OCI-LY1 (cell line): ENCODE data around the gene CEMIP2.
A peak's percentile ranks its signal among the peaks of the same experiment; 100 is the strongest.

Experiments
- H2AFZ ChIP-seq: fragments of 200-600 bp; sonication (generic), shearing (Covaris generic); 2 replicates; pipeline ENCODE4 v1.6.0; 2014; ENCODE audit warnings: antibody characterized with exemption, mild to moderate bottlenecking, low read length
- H3F3A ChIP-seq: fragments of 200-600 bp; sonication (generic), shearing (Covaris generic); 2 replicates; pipeline ENCODE4 v1.6.0; 2014; ENCODE audit warnings: mild to moderate bottlenecking, antibody characterized with exemption, low read length, moderate library complexity; ENCODE audit not compliant: insufficient read depth
- H3K27ac ChIP-seq: fragments of 200-600 bp; sonication (generic); 2 replicates; pipeline ENCODE4 v1.5.1; 2014; ENCODE audit warnings: low read length, mixed run types, mild to moderate bottlenecking, low read depth; ENCODE audit not compliant: poor library complexity, severe bottlenecking
- H3K27me3 ChIP-seq: fragments of 200-600 bp; sonication (generic); 2 replicates; pipeline ENCODE4 v1.6.0; 2014; ENCODE audit warnings: antibody characterized with exemption, mild to moderate bottlenecking, low read length, moderate library complexity; ENCODE audit not compliant: insufficient read depth
- H3K36me3 ChIP-seq: fragments of 200-600 bp; sonication (generic); 2 replicates; pipeline ENCODE4 v1.6.1; 2014; ENCODE audit warnings: mild to moderate bottlenecking, antibody characterized with exemption, low read length, moderate library complexity, mixed read lengths; ENCODE audit not compliant: insufficient read depth
- H3K4me1 ChIP-seq: fragments of 200-600 bp; sonication (generic); 2 replicates; pipeline ENCODE4 v1.5.1; 2014; ENCODE audit warnings: mild to moderate bottlenecking, low read length, moderate library complexity; ENCODE audit not compliant: insufficient read depth, severe bottlenecking
- H3K4me2 ChIP-seq: fragments of 200-600 bp; sonication (generic), shearing (Covaris generic); 2 replicates; pipeline ENCODE4 v1.6.1; 2014; ENCODE audit warnings: low read length
- H3K4me3 ChIP-seq: fragments of 200-600 bp; sonication (generic); 2 replicates; pipeline ENCODE4 v1.5.1; 2014; ENCODE audit warnings: low read length, low read depth, mild to moderate bottlenecking, mixed read lengths; ENCODE audit not compliant: poor library complexity, severe bottlenecking
- H3K79me2 ChIP-seq: fragments of 200-600 bp; shearing (Covaris generic); 2 replicates; pipeline ENCODE4 v1.6.1; 2016; ENCODE audit warnings: mixed run types, low read length, mixed read lengths; ENCODE audit not compliant: insufficient read depth
- H3K9ac ChIP-seq: fragments of 200-600 bp; sonication (generic), shearing (Covaris generic); 2 replicates; pipeline ENCODE4 v1.6.1; 2014; ENCODE audit warnings: mild to moderate bottlenecking, low read length, mixed read lengths
- H3K9me2 ChIP-seq: fragments of 200-600 bp; sonication (generic), shearing (Covaris generic); 2 replicates; pipeline ENCODE4 v1.6.1; 2014; ENCODE audit warnings: low read depth, mild to moderate bottlenecking, low read length, mixed read lengths
- H3K9me3 ChIP-seq: fragments of 200-600 bp; shearing (Covaris generic); 2 replicates; pipeline ENCODE4 v1.6.1; 2014; ENCODE audit warnings: low read length, mixed read lengths
- H4K20me1 ChIP-seq: fragments of 200-600 bp; sonication (generic), shearing (Covaris generic); 2 replicates; pipeline ENCODE4 v1.6.0; 2016; ENCODE audit warnings: mild to moderate bottlenecking, low read length; ENCODE audit not compliant: insufficient read depth
- EZH2 ChIP-seq: fragments of 200-600 bp; sonication (generic), shearing (Covaris generic); IDR thresholded peaks from 2 replicates; pipeline ENCODE4 v1.8.0; 2017; ENCODE audit warnings: borderline replicate concordance, mixed run types, mild to moderate bottlenecking, antibody characterized with exemption, low read length, moderate library complexity, mixed read lengths
- TF ChIP-seq, protein P1 (sequence below): fragments of 200-600 bp; sonication (generic), shearing (Covaris generic); IDR thresholded peaks from 2 replicates; pipeline ENCODE4 v1.5.1; 2017; ENCODE audit warnings: mild to moderate bottlenecking, antibody characterized with exemption, low read length, moderate library complexity, mixed read lengths

CEMIP2 gene

GRCh38 chr9:71767776-71768321 lies 464 bp downstream of the CEMIP2 start:
- Histone ChIP-seq H3K27ac (no peak overlapping the region), H3K9me2 (no peaks in the 10 kb centered on the region), H3K4me2 (peak overlapping the region; percentile 75), H3K9ac (no peak overlapping the region), H3K27me3 (no peaks in the 10 kb centered on the region), H3K79me2 (no peaks in the 10 kb centered on the region), H3F3A (no peaks in the 10 kb centered on the region), H2AFZ (no peak overlapping the region), H3K9me3 (no peaks in the 10 kb centered on the region), H3K4me3 (peak overlapping the region; percentile 69), H4K20me1 (no peaks in the 10 kb centered on the region), H3K36me3 (no peaks in the 10 kb centered on the region), H3K4me1 (peaks cover 12% of the 10 kb centered on the region)
- TF ChIP-seq EZH2: no peak
- TF ChIP-seq, protein P1, sequence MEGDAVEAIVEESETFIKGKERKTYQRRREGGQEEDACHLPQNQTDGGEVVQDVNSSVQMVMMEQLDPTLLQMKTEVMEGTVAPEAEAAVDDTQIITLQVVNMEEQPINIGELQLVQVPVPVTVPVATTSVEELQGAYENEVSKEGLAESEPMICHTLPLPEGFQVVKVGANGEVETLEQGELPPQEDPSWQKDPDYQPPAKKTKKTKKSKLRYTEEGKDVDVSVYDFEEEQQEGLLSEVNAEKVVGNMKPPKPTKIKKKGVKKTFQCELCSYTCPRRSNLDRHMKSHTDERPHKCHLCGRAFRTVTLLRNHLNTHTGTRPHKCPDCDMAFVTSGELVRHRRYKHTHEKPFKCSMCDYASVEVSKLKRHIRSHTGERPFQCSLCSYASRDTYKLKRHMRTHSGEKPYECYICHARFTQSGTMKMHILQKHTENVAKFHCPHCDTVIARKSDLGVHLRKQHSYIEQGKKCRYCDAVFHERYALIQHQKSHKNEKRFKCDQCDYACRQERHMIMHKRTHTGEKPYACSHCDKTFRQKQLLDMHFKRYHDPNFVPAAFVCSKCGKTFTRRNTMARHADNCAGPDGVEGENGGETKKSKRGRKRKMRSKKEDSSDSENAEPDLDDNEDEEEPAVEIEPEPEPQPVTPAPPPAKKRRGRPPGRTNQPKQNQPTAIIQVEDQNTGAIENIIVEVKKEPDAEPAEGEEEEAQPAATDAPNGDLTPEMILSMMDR: no peak

DNA sequence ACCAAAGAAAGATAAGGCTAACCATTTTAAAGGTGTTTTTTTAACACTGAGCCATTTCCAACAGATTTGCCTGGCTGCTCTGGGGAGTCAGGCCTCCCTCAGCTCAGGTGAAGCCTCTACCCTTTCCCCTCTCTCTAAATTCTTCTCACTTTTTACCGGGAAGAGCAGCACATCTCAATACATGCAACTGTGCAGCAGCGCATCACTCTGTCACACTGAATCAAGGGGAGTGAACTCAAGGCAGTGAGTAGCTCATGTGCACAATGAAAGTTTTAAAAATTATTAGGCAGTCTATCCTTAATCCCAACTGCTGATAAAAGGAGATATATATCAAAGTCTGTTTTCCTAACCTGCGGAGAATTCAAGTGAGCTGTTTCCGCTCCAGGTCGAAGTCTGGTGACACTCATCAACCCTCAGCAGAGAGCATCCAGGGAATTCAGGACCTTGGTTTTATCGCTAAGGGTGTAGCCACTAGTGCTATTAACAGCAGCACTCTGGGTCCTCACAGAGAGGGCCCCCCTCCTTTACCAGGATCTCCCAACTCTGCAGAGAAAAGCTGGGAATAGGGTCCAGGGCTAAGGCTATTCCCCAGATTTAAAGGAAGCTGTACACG lies 1.0 kb downstream of the CEMIP2 start:
- no peaks in the 10 kb centered on the region for H3K9me3 ChIP-seq
- no peaks in the 10 kb centered on the region for H3F3A ChIP-seq
- no peaks in the 10 kb centered on the region for H3K79me2 ChIP-seq
- no peak overlapping the region for H3K4me3 ChIP-seq
- H3K36me3 ChIP-seq: no peaks in the 10 kb centered on the region
- no peak overlapping the region for H3K9ac ChIP-seq
- no peak for TF ChIP-seq EZH2
- TF ChIP-seq, protein P1: no peak
- H2AFZ ChIP-seq: no peak overlapping the region
- H3K4me2 ChIP-seq: no peak overlapping the region
- no peaks in the 10 kb centered on the region for H3K27me3 ChIP-seq
- H3K9me2 ChIP-seq: no peaks in the 10 kb centered on the region
- H4K20me1 ChIP-seq: no peaks in the 10 kb centered on the region
- peaks cover 12% of the 10 kb centered on the region for H3K4me1 ChIP-seq
- no peak overlapping the region for H3K27ac ChIP-seq

DNA sequence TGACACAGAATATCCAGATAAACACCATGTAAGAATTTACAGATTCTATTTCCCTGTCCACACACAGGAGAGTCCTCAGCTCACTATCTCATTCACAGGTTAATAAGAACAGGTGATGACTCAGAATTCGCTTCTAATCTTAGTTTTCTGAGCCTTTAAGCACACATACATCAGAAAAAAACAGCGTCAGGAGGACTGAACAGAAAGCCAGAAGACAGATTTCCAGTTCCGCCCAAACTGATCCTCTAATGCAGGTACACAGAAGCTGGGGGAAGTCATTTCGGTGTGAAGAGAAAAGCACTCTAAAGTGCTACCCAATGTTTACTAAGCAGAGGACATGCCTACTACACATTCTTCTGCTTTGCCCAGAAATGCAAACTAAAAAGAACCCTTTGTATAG lies 1.6 kb downstream of the CEMIP2 start:
- no peak overlapping the region for H3K27ac ChIP-seq
- no peak for TF ChIP-seq EZH2
- TF ChIP-seq, protein P1: no peak
- H3K4me1 ChIP-seq: peaks cover 12% of the 10 kb centered on the region
- no peaks in the 10 kb centered on the region for H3K27me3 ChIP-seq
- no peaks in the 10 kb centered on the region for H4K20me1 ChIP-seq
- H3F3A ChIP-seq: no peaks in the 10 kb centered on the region
- no peak overlapping the region for H2AFZ ChIP-seq
- no peaks in the 10 kb centered on the region for H3K79me2 ChIP-seq
- no peaks in the 10 kb centered on the region for H3K9me3 ChIP-seq
- no peaks in the 10 kb centered on the region for H3K9me2 ChIP-seq
- no peak overlapping the region for H3K9ac ChIP-seq
- no peak overlapping the region for H3K4me2 ChIP-seq
- no peak overlapping the region for H3K4me3 ChIP-seq
- H3K36me3 ChIP-seq: no peaks in the 10 kb centered on the region
